GM21529 (cell line): ENCODE results near the gene NPDC1.

Experiments
- ATAC-seq: cut with Tn5 transposase; IDR thresholded peaks from one replicate; pipeline ENCODE4 v1.9.1; 2021; ENCODE audit not compliant: unreplicated experiment

Gene NPDC1, protein sequence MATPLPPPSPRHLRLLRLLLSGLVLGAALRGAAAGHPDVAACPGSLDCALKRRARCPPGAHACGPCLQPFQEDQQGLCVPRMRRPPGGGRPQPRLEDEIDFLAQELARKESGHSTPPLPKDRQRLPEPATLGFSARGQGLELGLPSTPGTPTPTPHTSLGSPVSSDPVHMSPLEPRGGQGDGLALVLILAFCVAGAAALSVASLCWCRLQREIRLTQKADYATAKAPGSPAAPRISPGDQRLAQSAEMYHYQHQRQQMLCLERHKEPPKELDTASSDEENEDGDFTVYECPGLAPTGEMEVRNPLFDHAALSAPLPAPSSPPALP

DNA sequence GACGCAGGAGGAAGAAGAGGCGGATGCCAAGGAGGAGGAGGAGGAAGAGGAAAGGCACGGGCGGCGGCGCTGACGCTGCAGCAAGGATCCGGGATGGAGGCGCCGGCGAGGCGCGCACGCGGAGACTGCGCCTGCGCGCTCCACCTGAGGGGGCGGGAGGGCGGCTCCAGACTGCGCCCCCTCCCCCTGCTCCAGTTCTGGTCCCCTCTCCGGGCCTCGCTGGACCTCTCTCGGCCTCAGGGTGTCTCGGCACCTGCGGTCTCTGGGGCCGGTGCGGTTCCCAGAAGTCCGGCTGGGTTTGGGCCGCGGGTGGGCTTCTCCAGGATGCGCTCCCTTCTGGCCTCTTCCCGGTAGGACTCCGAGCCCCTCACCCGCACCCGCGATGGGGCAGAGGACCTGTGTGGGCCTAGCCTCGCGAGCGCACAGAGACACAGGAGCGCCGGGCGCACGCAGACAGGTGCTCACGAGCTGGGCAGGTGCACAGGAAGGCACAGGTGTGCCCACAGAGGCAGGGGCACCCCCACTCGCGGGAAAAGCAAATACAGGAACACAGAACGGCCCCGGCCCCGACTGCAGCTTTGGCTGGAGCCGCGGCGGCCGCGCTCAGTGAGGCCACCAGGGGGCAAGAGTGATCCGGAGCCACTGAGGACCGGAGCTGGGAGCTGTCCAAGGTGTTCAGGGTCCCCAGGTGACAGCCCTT lies at the start of gene NPDC1:
Gene NPDC1, minus strand, starts transcription at position 90 of the 700 bp plus-strand sequence. CDS start 188 bp downstream, outside the sequence.
- peak; percentile 59 for ATAC-seq

DNA sequence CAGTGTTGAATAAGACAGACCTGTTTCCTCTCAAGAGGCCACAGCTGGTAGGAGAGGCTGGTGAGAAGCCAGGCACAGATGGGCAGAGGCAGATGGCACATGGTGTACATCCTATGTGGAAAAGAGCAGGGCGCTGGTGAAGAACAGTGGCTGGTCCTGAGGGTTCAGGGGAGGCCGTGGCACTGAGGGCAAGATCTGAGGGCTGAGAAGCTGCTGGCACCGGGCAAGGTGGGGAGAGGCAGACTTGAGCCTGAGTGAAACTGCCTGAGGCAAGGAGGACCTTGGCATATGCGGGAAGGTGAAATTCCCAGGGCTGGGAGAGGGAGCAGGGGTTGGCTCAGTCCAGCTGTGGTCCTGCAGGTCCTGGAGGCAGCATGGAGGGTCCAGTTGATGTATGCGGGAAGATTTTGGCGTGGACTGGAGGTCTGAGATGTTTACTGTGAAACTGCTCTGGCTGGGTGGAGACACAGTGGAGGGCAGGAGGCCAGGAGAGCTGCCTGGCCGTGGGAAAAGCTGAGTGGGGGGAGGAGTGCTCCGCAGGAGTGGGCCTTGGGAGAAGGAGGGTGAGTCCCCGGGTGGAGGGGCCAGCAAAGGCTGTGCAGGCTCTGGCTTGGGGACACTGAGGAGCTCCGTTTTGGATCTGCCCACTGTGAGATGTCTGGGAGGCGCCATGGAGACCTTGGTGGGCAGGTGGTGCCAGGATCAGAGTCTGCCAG lies 43.4 kb upstream of the NPDC1 start:
- no peak for ATAC-seq

- no peak for ATAC-seq
These were observed 42.1 kb upstream of the NPDC1 start for GRCh38 chr9:137088121-137088520.

DNA sequence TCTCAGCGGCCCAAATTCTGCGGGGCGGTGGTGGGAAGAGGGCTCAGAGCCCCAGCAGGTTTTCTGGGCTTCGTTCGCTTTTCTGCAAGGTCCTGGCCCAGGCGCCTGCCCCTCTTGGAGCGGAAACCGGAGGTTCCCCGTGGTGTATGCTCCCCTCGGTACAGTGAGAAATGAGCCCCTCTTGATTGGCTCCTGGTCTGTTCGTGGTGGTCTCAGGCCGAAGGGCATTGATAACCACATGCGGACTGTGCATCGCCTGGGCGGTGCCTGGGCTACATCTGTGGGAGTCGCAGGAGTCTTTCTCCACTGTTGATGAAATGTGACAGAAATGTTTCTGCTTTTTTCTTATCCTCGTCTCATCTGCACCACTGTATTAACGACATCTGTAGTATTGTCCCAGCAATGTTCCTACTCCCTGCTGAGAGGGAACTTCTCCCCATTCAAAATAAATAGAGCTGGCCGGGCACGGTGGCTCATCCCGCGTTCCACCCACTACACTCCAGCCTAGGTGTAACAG lies 41.5 kb upstream of the NPDC1 start:
- ATAC-seq, result peak; percentile 1

DNA sequence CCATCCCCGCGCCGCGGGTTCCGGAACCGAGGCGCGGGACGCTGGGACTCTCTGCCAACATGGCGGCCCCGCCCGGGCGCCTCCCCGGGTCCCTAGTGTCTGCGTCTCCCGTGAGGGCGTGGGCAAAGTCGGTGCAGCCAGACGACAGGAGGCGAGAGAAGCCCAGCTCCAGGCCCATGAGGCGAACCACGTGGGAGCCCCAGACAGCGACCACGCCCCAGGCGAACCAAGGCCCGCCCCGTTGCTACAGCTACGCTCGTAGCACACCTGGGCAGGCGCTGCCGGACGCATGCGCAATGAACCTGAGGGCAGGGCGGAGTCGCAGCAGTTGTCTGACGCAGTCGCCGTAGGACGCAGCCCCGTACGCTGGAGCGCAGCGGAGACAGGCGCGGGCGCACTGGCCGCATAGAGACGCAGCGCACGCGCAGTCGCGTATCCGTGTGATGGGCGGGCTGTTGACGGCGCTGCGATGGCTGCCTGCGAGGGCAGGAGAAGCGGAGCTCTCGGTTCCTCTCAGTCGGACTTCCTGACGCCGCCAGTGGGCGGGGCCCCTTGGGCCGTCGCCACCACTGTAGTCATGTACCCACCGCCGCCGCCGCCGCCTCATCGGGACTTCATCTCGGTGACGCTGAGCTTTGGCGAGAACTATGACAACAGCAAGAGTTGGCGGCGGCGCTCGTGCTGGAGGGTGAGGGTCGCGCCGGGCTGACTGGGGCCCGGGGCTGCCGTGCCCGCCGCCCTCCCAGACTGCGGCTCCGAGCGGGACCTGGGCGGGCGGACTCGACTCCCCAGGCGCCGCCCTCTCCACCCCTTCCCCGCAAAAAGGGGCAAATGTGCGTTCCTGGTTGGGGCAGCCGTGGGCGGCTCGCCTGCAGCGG lies 40.8 kb upstream of the NPDC1 start, which contains the start of gene MAN1B1:
Gene MAN1B1, plus strand, starts transcription at position 455 of the 878 bp plus-strand sequence. Its CDS starts 15 bp downstream, at position 470.
- peak; percentile 80 for ATAC-seq

- peak; percentile 4 for ATAC-seq
These were observed 40.0 kb upstream of the NPDC1 start for GRCh38 chr9:137085920-137086530.

DNA sequence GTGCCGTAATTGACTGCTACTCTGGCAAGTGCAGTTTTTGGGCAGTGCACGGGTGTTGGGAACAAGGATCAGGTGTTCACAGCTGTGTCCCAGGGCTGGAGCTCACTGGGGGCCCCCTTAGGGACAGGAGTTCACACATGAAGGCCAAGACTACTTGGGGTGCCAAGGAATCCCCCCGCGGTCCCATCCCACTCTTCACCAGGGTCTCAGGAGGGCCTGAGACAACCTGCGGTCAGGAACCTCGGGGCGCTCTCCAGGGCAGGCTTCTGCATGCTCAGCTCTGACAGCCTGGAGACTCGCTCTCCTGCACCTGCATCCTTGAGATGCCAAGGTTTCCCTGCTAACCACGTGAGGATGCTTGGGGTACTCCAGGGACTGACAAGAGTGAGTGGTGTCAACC lies 38.5 kb upstream of the NPDC1 start:
- ATAC-seq, result no peak

DNA sequence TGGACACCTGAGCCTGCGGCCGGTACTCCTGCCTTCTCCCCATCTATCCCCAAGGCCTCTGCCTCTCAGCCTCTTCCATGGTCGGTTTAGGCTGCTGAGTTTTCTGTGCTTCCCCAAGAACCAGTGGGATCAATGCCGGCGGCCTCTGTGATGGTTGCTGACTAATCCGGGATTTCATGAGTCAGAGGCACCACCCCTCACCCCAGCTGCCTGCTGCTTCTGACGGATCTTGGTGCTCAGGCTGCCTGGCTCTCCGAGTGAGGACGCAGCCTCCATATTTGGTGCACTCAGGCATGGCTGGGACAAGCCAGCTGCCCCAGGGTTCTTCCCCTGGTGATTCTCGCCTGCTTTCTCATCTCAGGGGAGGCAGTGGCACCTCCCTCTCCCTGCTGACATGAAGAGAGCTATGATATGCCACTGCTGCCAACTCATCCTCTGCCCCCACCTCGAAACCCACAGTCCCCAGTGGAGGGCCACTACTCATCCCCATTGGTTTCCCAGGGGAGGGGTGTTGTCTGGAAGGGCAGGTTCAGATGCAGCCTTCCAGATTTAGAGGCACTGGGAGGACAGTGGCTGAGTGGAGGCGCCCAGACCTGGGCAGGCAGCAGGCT lies 37.5 kb upstream of the NPDC1 start:
- ATAC-seq, result no peak

DNA sequence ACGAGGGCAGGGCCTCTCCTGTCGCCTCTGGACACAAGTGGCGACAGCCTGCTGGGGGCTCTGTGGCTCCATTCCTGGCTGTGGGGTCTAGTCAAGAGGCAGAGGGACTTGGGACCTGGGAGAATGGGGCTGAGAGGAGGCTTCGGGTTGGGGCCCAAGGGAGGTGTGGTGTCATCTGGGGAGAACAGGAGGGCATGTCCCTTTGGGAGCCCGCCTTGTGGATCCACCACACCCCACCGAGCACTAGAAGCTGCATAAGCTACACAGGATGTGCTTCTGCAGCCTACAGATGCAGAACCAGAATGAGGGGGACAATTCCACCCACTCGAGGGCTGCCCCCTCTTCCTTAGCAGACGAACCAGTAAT lies 36.9 kb upstream of the NPDC1 start:
- ATAC-seq, result no peak

DNA sequence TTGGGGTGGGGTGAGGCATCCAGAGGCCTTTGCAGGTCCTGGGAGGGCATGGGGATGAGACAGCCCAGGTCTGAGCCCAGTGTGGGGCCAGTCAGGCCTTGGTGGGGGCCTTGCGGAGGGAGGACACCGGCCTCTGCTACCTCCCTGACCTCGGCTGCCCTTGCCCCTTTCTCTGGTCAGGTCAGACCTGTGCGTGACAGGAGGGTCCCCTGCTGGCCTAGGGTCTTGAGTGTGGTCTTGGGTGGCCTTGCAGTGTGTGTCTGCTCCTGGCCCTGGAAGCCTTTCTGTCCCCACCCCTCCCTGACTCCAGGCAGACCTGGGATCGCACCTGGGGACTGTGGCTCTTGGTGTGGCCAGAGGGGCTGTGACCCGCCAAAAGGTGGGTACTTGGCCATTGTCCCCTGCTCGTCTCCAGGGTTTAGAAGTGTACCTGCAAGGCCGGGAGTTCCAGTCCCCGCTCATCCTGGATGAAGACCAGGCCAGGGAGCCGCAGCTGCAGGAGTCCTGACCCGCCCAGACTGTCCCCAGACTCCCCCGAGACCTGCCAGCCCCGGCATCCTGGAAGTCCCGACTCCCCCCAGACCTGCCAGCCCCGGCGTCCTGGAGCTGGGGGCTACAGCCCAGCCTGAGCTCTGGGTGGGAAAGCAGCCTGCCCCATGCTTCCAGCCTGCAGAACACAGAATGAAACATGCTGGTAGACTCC lies 36.4 kb upstream of the NPDC1 start:
- no peak for ATAC-seq

GRCh38 chr9:137080260-137081122 lies 34.5 kb upstream of the NPDC1 start:
- no peak for ATAC-seq

DNA sequence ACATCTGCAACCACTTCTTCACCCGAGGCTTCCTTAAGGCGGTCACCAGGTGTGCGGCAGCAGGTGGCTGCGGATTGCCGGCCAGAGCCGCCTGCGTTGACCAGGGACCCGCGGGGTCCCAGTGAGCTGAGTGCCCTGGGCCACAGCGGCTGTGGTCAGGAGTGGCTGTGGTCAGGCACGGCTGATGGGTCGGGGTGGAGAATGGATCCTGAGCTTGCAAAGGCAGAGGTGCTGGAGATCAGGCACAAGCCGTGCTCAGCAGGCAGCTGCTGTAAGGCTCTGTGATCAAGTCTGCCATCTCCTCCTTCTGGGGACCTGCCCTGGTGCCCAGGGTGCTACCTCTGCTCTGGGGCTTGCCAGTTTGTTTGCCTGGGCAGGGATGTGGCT lies 33.4 kb upstream of the NPDC1 start:
- ATAC-seq, result no peak

DNA sequence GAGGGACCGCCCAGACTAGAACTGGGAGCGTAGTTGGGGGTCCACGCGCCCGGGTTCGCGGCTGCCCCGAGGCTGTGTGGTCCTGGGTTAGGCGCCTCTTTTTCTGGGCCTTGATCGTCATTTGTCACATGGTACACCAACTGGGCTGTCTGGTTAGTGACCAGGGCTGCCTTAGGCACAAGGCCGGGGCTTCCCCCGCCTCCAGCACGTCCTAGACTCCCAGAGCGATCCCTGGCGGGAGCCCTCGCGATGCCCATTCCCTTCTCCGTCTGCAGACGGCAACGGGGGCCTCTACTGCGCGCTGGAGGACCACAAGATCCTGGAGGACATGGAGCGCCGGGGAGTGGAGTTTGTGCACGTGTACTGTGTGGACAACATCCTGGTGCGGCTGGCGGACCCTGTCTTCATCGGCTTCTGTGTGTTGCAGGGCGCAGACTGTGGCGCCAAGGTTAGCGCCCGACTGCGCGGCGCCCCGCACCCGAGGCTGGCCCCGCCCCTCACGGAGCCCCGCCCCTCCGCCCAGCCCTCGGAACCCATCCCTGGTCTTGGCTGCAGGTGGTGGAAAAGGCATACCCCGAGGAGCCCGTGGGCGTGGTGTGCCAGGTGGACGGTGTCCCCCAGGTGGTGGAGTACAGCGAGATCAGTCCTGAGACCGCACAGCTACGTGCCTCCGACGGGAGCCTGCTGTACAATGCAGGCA lies 32.9 kb upstream of the NPDC1 start:
- ATAC-seq, result no peak

DNA sequence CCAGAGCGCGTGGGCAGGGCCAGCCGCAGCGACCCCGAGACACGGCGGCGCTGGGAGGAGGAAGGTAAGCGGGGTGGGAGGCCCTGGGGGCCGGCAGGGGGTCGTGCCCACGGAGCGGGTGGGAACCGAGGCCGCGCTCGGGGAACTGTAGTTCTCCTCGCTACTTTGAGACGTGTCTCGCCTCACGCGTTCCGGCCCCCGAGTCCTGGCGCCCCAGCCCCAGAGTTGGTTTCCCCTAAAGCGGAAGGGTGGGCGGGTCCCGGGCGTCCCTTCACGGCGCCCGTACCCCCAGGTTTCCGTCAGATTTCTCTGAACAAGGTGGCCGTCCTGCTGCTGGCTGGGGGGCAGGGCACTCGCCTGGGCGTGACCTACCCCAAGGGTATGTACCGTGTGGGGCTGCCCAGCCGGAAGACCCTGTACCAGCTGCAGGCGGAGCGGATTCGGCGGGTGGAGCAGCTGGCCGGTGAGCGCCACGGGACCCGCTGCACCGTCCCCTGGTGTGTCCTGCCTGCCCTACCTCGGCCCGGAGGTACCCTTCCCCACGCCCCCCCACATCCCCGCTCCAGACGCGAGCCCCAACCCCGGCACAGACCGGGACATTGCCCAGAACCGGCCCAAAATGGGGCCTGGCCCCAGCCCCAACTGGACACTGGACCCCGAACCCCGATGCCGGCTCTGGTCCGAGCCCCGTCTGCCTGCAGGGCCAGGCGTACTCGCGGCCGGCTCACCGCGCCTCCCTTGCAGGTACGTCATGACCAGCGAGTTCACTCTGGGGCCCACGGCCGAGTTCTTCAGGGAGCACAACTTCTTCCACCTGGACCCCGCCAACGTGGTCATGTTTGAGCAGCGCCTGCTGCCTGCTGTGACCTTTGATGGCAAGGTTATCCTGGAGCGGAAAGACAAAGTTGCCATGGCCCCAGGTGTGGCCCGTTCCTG lies 32.0 kb upstream of the NPDC1 start:
- peak; percentile 36 for ATAC-seq

GRCh38 chr9:137077010-137077747 lies 31.2 kb upstream of the NPDC1 start, which contains the start of gene UAP1L1:
Gene UAP1L1, plus strand, starts transcription at chr9:137077517. Its CDS starts 16 bp downstream, at chr9:137077533.
- peak; percentile 65 for ATAC-seq

- no peak for ATAC-seq
These were observed 30.6 kb upstream of the NPDC1 start for GRCh38 chr9:137076636-137077009.
